ENCODE results near the gene PEX1. TPM values are rescaled to one million over a fixed set of nuclear protein-coding genes. Genes with fewer than 3 reads are reported as not detected.

Gene PEX1
- total and polyA plus RNA-seq, 12 donors = 4.1 to 19.8 (median 14.9) TPM

GRCh38 chr7:92520024-92520423 is 8.3 kb downstream of the PEX1 start:
- intact Hi-C loops (cut with DNase I) = no loop called here
- H3K36me3 ChIP-seq = peaks cover 0 to 69% (median 18%) of the 10 kb centered on the region in 9 donors
- H3K4me3 ChIP-seq = no peak overlapping the region
- H3K9me3 ChIP-seq = no peaks in the 10 kb centered on the region
- 86 to 91% methylated on average over 1 of the region's 1 CpG for WGBS, 2 donors
- H3K27ac ChIP-seq = no peak overlapping the region
- no peaks in the 10 kb centered on the region for H3K27me3 ChIP-seq
- DNase-seq (no peak), ATAC-seq (no peak)
- TF ChIP-seq CTCF (IDR thresholded peaks at IDR 0.05) = no peak
- H3K4me1 ChIP-seq = no peaks in the 10 kb centered on the region

- Histone ChIP-seq H3K4me1 (no peaks in the 10 kb centered on the region), H3K27ac (no peak overlapping the region), H3K9me3 (no peaks in the 10 kb centered on the region), H3K27me3 (no peaks in the 10 kb centered on the region), H3K36me3 (peaks cover 0 to 93% (median 26%) of the 10 kb centered on the region in 9 donors), H3K4me3 (no peak overlapping the region)
- intact Hi-C loops (cut with DNase I) = no loop called here
- WGBS, 2 donors = 91 to 92% methylated on average over 3 of the region's 3 CpGs
- no peak for TF ChIP-seq CTCF (IDR thresholded peaks at IDR 0.05)
- ATAC-seq (no peak), DNase-seq (no peak)
Measured at GRCh38 chr7:92517631-92518030, 10.7 kb downstream of the PEX1 start.

- DNase-seq = no peak
- no peaks in the 10 kb centered on the region for H3K4me1 ChIP-seq
- H3K4me3 ChIP-seq = no peak overlapping the region
- no peaks in the 10 kb centered on the region for H3K27me3 ChIP-seq
- TF ChIP-seq CTCF (IDR thresholded peaks at IDR 0.05) = no peak
- no peak for ATAC-seq
- H3K9me3 ChIP-seq = no peaks in the 10 kb centered on the region
- H3K36me3 ChIP-seq = peaks cover 0 to 98% (median 27%) of the 10 kb centered on the region in 9 donors
- 60 to 61% methylated on average over 3 of the region's 3 CpGs for WGBS, 2 donors
- no peak overlapping the region for H3K27ac ChIP-seq
- intact Hi-C loops (cut with DNase I) = no loop called here
Measured at GRCh38 chr7:92513167-92513902, 15.0 kb downstream of the PEX1 start.

GRCh38 chr7:92508946-92509345 is 19.4 kb downstream of the PEX1 start:
- 98 to 99% methylated on average over 5 of the region's 5 CpGs for WGBS, 2 donors

More at GRCh38 chr7:92508946-92509345, 19.4 kb downstream of the PEX1 start:
- DNase-seq (no peak), ATAC-seq (no peak)
- Histone ChIP-seq H3K4me3 (no peak overlapping the region), H3K9me3 (no peaks in the 10 kb centered on the region), H3K36me3 (peaks cover 0 to 100% (median 18%) of the 10 kb centered on the region in 9 donors), H3K4me1 (no peaks in the 10 kb centered on the region), H3K27ac (no peak overlapping the region), H3K27me3 (no peaks in the 10 kb centered on the region)
- TF ChIP-seq CTCF (IDR thresholded peaks at IDR 0.05) = no peak
- intact Hi-C loops (cut with DNase I) = no loop called here

Data from heart right ventricle (tissue), 16 donors.